ENCODE results near the gene MAN1C1. TPM values are rescaled to one million over a fixed set of nuclear protein-coding genes. Genes with fewer than 3 reads are reported as not detected.

MAN1C1 gene
- total RNA-seq, 1 experiment from 2014 or later: 16.8 TPM

GRCh38 chr1:25640646-25641328, 24.2 kb downstream of the MAN1C1 start:
- TF ChIP-seq, protein P1, sequence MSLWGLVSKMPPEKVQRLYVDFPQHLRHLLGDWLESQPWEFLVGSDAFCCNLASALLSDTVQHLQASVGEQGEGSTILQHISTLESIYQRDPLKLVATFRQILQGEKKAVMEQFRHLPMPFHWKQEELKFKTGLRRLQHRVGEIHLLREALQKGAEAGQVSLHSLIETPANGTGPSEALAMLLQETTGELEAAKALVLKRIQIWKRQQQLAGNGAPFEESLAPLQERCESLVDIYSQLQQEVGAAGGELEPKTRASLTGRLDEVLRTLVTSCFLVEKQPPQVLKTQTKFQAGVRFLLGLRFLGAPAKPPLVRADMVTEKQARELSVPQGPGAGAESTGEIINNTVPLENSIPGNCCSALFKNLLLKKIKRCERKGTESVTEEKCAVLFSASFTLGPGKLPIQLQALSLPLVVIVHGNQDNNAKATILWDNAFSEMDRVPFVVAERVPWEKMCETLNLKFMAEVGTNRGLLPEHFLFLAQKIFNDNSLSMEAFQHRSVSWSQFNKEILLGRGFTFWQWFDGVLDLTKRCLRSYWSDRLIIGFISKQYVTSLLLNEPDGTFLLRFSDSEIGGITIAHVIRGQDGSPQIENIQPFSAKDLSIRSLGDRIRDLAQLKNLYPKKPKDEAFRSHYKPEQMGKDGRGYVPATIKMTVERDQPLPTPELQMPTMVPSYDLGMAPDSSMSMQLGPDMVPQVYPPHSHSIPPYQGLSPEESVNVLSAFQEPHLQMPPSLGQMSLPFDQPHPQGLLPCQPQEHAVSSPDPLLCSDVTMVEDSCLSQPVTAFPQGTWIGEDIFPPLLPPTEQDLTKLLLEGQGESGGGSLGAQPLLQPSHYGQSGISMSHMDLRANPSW (CRISPR knock-in tag; conservative IDR thresholded peaks at IDR 0.05; ENCODE audit: low read depth): no peak
- TF ChIP-seq ATF2 (CRISPR knock-in tag; IDR thresholded peaks at IDR 0.05; ENCODE audit: borderline replicate concordance, low read depth) (no peak), SOX15 (CRISPR knock-in tag; IDR thresholded peaks at IDR 0.05) (no peak), MAX (CRISPR knock-in tag; IDR thresholded peaks at IDR 0.05) (no peak), ETV6 (CRISPR knock-in tag; IDR thresholded peaks at IDR 0.05) (no peak), PRRX2 (CRISPR knock-in tag; IDR thresholded peaks at IDR 0.05) (no peak), ZNF219 (CRISPR knock-in tag; IDR thresholded peaks at IDR 0.05; ENCODE audit: borderline replicate concordance) (no peak), SMAD3 (CRISPR knock-in tag; IDR thresholded peaks at IDR 0.05; ENCODE audit: borderline replicate concordance) (no peak), OVOL2 (CRISPR knock-in tag; IDR thresholded peaks at IDR 0.05; ENCODE audit: borderline replicate concordance) (no peak), ZNF121 (CRISPR knock-in tag; IDR thresholded peaks at IDR 0.05) (no peak)
- TF ChIP-seq, protein P2, sequence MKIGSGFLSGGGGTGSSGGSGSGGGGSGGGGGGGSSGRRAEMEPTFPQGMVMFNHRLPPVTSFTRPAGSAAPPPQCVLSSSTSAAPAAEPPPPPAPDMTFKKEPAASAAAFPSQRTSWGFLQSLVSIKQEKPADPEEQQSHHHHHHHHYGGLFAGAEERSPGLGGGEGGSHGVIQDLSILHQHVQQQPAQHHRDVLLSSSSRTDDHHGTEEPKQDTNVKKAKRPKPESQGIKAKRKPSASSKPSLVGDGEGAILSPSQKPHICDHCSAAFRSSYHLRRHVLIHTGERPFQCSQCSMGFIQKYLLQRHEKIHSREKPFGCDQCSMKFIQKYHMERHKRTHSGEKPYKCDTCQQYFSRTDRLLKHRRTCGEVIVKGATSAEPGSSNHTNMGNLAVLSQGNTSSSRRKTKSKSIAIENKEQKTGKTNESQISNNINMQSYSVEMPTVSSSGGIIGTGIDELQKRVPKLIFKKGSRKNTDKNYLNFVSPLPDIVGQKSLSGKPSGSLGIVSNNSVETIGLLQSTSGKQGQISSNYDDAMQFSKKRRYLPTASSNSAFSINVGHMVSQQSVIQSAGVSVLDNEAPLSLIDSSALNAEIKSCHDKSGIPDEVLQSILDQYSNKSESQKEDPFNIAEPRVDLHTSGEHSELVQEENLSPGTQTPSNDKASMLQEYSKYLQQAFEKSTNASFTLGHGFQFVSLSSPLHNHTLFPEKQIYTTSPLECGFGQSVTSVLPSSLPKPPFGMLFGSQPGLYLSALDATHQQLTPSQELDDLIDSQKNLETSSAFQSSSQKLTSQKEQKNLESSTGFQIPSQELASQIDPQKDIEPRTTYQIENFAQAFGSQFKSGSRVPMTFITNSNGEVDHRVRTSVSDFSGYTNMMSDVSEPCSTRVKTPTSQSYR (CRISPR knock-in tag; IDR thresholded peaks at IDR 0.05): no peak
- CTCF ChIA-PET: interaction anchor here (1.2 kb wide), 1 partner anchor 22 kb away, joined by 3 read pairs; no protein-coding TSS in a partner anchor
- Mint-ChIP-seq H3K36me3 (peaks cover 14% of the 10 kb centered on the region), H3K9me3 (peaks cover 26% of the 10 kb centered on the region), H3K4me3 (no peak overlapping the region), H3K27me3 (ENCODE audit: low read depth) (no peaks in the 10 kb centered on the region; the same call in 1 of the 2 replicates), H3K4me1 (peaks cover 11% of the 10 kb centered on the region), H3K27ac (no peak overlapping the region)
- DNase-seq (ENCODE audit: low spot score) (no peak), ATAC-seq (no peak)
- POLR2A ChIA-PET: no interaction called here

- ChIA-PET POLR2A (no interaction called here), CTCF (interaction anchor here (1.2 kb wide), 1 partner anchor 22 kb away, joined by 3 read pairs; no protein-coding TSS in a partner anchor)
- H3K9me3 Mint-ChIP-seq: peaks cover 21% of the 10 kb centered on the region
- peaks cover 11% of the 10 kb centered on the region for H3K4me1 Mint-ChIP-seq
- TF ChIP-seq, protein P3, sequence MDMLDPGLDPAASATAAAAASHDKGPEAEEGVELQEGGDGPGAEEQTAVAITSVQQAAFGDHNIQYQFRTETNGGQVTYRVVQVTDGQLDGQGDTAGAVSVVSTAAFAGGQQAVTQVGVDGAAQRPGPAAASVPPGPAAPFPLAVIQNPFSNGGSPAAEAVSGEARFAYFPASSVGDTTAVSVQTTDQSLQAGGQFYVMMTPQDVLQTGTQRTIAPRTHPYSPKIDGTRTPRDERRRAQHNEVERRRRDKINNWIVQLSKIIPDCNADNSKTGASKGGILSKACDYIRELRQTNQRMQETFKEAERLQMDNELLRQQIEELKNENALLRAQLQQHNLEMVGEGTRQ (CRISPR knock-in tag; IDR thresholded peaks at IDR 0.05): no peak
- TF ChIP-seq OVOL2 (CRISPR knock-in tag; IDR thresholded peaks at IDR 0.05; ENCODE audit: borderline replicate concordance) (no peak), ELF4 (CRISPR knock-in tag; IDR thresholded peaks at IDR 0.05; ENCODE audit: low read depth) (no peak), ZBTB21 (CRISPR knock-in tag; IDR thresholded peaks at IDR 0.05; ENCODE audit: borderline replicate concordance) (no peak), MLX (CRISPR knock-in tag; IDR thresholded peaks at IDR 0.05) (no peak), NR3C1 (CRISPR knock-in tag; conservative IDR thresholded peaks at IDR 0.05; ENCODE audit: low read depth) (no peak)
- TF ChIP-seq, protein P4, sequence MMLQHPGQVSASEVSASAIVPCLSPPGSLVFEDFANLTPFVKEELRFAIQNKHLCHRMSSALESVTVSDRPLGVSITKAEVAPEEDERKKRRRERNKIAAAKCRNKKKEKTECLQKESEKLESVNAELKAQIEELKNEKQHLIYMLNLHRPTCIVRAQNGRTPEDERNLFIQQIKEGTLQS (CRISPR knock-in tag; conservative IDR thresholded peaks at IDR 0.05): no peak
- H3K27ac Mint-ChIP-seq: no peak overlapping the region
- H3K27me3 Mint-ChIP-seq (ENCODE audit: low read depth): no peaks in the 10 kb centered on the region
- no peak for DNase-seq (ENCODE audit: low spot score)
- peaks cover 9% of the 10 kb centered on the region for H3K36me3 Mint-ChIP-seq
- ATAC-seq: no peak
- H3K4me3 Mint-ChIP-seq: no peak overlapping the region
Observed at GRCh38 chr1:25641329-25641725, 24.7 kb downstream of the MAN1C1 start.

Data from WTC11 (cell line).